Endothelial cell of umbilical vein (primary cell): ENCODE results near the gene LANCL3. TPM values are rescaled to one million over a fixed set of nuclear protein-coding genes. Genes with fewer than 3 reads are reported as not detected.

Source experiments
- BruUV-seq: library from RNA; stranded (reverse); fragments of 400-500 nt; replicated peaks from 2 replicates; lab custom pipeline; 2021; lab: Mats Ljungman, UMichigan
- CTCF ChIA-PET: fragments of 300-600, 350-600 bp; sonication (Branson Sonifier 250); formaldehyde crosslinking; loops from one replicate; lab custom pipeline; 2021; ENCODE audit warnings: antibody characterized with exemption, inconsistent platforms; lab: Charles Lee
- POLR2A ChIA-PET: fragments of 300-600, 350-600 bp; sonication (Branson Sonifier 250); formaldehyde crosslinking; loops from one replicate; lab custom pipeline; 2021; ENCODE audit warnings: antibody characterized with exemption, inconsistent platforms; lab: Charles Lee
- DNase-seq: peaks from one replicate; pipeline ENCODE4 v3.0.0-alpha.2; 2011; ENCODE audit warnings: low read depth, low spot score
- FAIRE-seq: peaks from 2 replicates; lab custom pipeline; 2011; peaks lifted over from hg19 to GRCh38; lab: Jason Lieb, UNC
- H2AFZ ChIP-seq: 2 replicates; pipeline ENCODE4 v1.6.0; 2012; ENCODE audit warnings: low read depth, low read length, control low read depth, inconsistent platforms
- H3K27ac ChIP-seq: 2 replicates; pipeline ENCODE4 v1.5.1; 2011; ENCODE audit warnings: low read depth, mild to moderate bottlenecking, control low read depth, low read length, moderate library complexity; ENCODE audit not compliant: insufficient read depth
- H3K27me3 ChIP-seq, 2 experiments: 2 replicates each; pipeline versions ENCODE4 v1.6.0 to v1.6.1; 2011; ENCODE audit warnings: low read length in 2 of 2, mixed read lengths in 1 of 2; ENCODE audit not compliant: control insufficient read depth in 2 of 2, insufficient read depth in 2 of 2
- H3K36me3 ChIP-seq, 2 experiments: 2 replicates in 1 of 2; 3 replicates in 1 of 2; pipeline ENCODE4 v1.5.1; 2011; ENCODE audit warnings: low read length in 2 of 2, mild to moderate bottlenecking in 1 of 2, moderate library complexity in 1 of 2; ENCODE audit not compliant: control insufficient read depth in 2 of 2, insufficient read depth in 2 of 2; ENCODE audit errors: extremely low read depth in 1 of 2
- H3K4me1 ChIP-seq: 3 replicates; pipeline ENCODE4 v1.5.1; 2011; ENCODE audit warnings: mild to moderate bottlenecking, low read length; ENCODE audit not compliant: control insufficient read depth, insufficient read depth; ENCODE audit errors: extremely low read depth
- H3K4me2 ChIP-seq: 2 replicates; pipeline ENCODE4 v1.6.1; 2011; ENCODE audit warnings: low read length, control low read depth, mixed read lengths; ENCODE audit not compliant: insufficient read depth
- H3K4me3 ChIP-seq, 3 experiments: fragments of 200-600 bp in 1 of 3; sonication (generic), shearing (Covaris generic) in 1 of 3; replicated peaks in 1 of 3; 2 replicates each; pipeline ENCODE4 v1.5.1; 2011 to 2016; ENCODE audit warnings: control low read depth in 3 of 3, low read length in 3 of 3, mild to moderate bottlenecking in 2 of 3, inconsistent platforms in 1 of 3, low read depth in 1 of 3, moderate library complexity in 1 of 3; ENCODE audit not compliant: insufficient read depth in 1 of 3
- H3K79me2 ChIP-seq: 2 replicates; pipeline ENCODE4 v1.6.0; 2012; ENCODE audit warnings: low read length, inconsistent platforms; ENCODE audit not compliant: control insufficient read depth, insufficient read depth
- H3K9ac ChIP-seq: replicated peaks from 2 replicates; pipeline ENCODE3; 2011; ENCODE audit warnings: low read length, control low read depth; ENCODE audit not compliant: insufficient read depth; ENCODE audit errors: extremely low read depth
- H3K9me1 ChIP-seq: replicated peaks from 3 replicates; pipeline ENCODE4 v1.6.0; 2011; ENCODE audit warnings: mild to moderate bottlenecking, low read length; ENCODE audit not compliant: control insufficient read depth, insufficient read depth; ENCODE audit errors: extremely low read depth
- H3K9me3 ChIP-seq: replicated peaks from 2 replicates; pipeline ENCODE4 v1.5.1; 2012; ENCODE audit warnings: low read length, inconsistent platforms; ENCODE audit not compliant: control insufficient read depth, insufficient read depth
- H4K20me1 ChIP-seq: replicated peaks from 2 replicates; pipeline ENCODE3; 2011; ENCODE audit warnings: mild to moderate bottlenecking, low read length; ENCODE audit not compliant: control insufficient read depth, insufficient read depth; ENCODE audit errors: extremely low read depth
- EZH2 ChIP-seq: IDR thresholded peaks from 2 replicates; pipeline ENCODE4 v1.6.1; 2012; ENCODE audit warnings: borderline replicate concordance, low read depth, mild to moderate bottlenecking, moderate library complexity, low read length, inconsistent platforms; ENCODE audit not compliant: severe bottlenecking
- FOS ChIP-seq: IDR thresholded peaks from 2 replicates; pipeline ENCODE4 v1.6.1; 2011; ENCODE audit warnings: mild to moderate bottlenecking, low read length, moderate library complexity, borderline replicate concordance; ENCODE audit not compliant: insufficient read depth
- GATA2 ChIP-seq: IDR thresholded peaks from 2 replicates; pipeline ENCODE4 v1.7.0; 2011; ENCODE audit warnings: low read depth, mild to moderate bottlenecking, moderate library complexity, mixed read lengths, low read length; ENCODE audit not compliant: insufficient read length, insufficient read depth
- JUN ChIP-seq: IDR thresholded peaks from 2 replicates; pipeline ENCODE4 v1.6.1; 2011; ENCODE audit warnings: borderline replicate concordance, low read depth; ENCODE audit not compliant: insufficient read length, insufficient read depth
- MYC ChIP-seq: IDR thresholded peaks from one replicate; pipeline ENCODE4 v1.6.1; 2011; ENCODE audit warnings: mild to moderate bottlenecking, low read depth, low read length
- POLR2A ChIP-seq: IDR thresholded peaks from 2 replicates; pipeline ENCODE4 v1.6.1; 2012; ENCODE audit warnings: low read depth, mild to moderate bottlenecking, control low read depth, low read length
- POLR2AphosphoS5 ChIP-seq: IDR thresholded peaks from 2 replicates; pipeline ENCODE4 v1.6.1; 2012; ENCODE audit warnings: low read depth, mild to moderate bottlenecking, control low read depth, low read length, moderate library complexity; ENCODE audit not compliant: insufficient read depth
- dilution Hi-C: fragments of 300-500 bp; cut with MboI; formaldehyde crosslinking; loops from one replicate; pipeline ENCODE4 v1.15.0; 2019; ENCODE audit warnings: low sequenced_read_pairs; ENCODE audit not compliant: extremely low pct_ligation_motif_present
- intact Hi-C: fragments of 100-400 bp; cut with micrococcal nuclease; formaldehyde crosslinking; loops from one replicate; pipeline ENCODE4 v1.10.0; 2022
- polyA plus RNA-seq, 4 experiments: library from polyadenylated mRNA; depleted of rRNA in 3 of 4; stranded (reverse) in 3 of 4; unstranded in 1 of 4; fragments of >200 nt; gene quantifications; 2 replicates each; pipeline versions ENCODE4 v1.2.1 to v1.2.3, GENCODE V29; 2011 to 2012; ENCODE audit warnings: missing spikeins in 1 of 4
- total RNA-seq: library from RNA; stranded (reverse); gene quantifications from 2 replicates; pipeline ENCODE4 v1.2.3, GENCODE V29; 2021
- TF ChIP-seq, protein P1 (sequence below): IDR thresholded peaks from 2 replicates; pipeline ENCODE4 v1.6.1; 2011; ENCODE audit not compliant: insufficient read depth, insufficient read length
- TF ChIP-seq, protein P2 (sequence below), 2 donors: IDR thresholded peaks; 1 replicate in 1 of 2; 2 replicates in 1 of 2; pipeline ENCODE4 v1.5.1; 2011; ENCODE audit warnings: low read length in 2 of 2, mild to moderate bottlenecking in 2 of 2, moderate library complexity in 2 of 2, control low read depth in 1 of 2, inconsistent platforms in 1 of 2, low read depth in 1 of 2; ENCODE audit not compliant: insufficient read depth in 1 of 2; ENCODE audit errors: extremely low read depth in 1 of 2

The LANCL3 gene
- total and polyA plus RNA-seq, 2 donors (not counting 3 experiments of a cell fraction or from before 2014, with no cell fraction given): 0.12 to 1.5 TPM

DNA sequence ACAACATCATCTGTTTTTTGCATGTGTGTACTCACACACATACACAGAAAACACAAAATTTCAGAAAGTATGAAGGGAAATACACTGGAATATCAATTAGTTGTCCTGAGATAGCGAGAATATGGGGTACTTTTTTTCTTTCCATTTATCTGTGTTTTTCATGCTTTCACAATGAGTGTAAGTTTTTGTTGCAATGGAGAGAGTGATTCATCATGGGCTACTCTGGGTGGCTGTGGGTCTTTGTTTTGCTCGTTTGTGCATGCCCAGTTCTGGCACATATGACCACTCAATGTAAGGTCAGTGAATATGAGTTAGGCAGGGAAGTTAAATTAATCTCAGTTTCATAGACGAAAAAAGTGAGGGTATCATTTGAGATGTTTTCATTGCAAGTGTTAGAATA is 141.0 kb downstream of the LANCL3 start:
- H3K36me3 ChIP-seq: no peaks in the 10 kb centered on the region
- DNase-seq: no peak
- dilution Hi-C loops: no loop called here
- CTCF ChIA-PET: no interaction called here
- no peak overlapping the region for H2AFZ ChIP-seq
- H3K4me1 ChIP-seq: no peaks in the 10 kb centered on the region
- BruUV-seq: no TSS peak
- no peak for FAIRE-seq
- TF ChIP-seq POLR2A: no peak
- no peak for TF ChIP-seq GATA2
- no peak for TF ChIP-seq JUN
- no peak for TF ChIP-seq FOS
- no peak for TF ChIP-seq EZH2
- TF ChIP-seq, protein P1, sequence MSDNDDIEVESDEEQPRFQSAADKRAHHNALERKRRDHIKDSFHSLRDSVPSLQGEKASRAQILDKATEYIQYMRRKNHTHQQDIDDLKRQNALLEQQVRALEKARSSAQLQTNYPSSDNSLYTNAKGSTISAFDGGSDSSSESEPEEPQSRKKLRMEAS: no peak
- TF ChIP-seq, protein P2, sequence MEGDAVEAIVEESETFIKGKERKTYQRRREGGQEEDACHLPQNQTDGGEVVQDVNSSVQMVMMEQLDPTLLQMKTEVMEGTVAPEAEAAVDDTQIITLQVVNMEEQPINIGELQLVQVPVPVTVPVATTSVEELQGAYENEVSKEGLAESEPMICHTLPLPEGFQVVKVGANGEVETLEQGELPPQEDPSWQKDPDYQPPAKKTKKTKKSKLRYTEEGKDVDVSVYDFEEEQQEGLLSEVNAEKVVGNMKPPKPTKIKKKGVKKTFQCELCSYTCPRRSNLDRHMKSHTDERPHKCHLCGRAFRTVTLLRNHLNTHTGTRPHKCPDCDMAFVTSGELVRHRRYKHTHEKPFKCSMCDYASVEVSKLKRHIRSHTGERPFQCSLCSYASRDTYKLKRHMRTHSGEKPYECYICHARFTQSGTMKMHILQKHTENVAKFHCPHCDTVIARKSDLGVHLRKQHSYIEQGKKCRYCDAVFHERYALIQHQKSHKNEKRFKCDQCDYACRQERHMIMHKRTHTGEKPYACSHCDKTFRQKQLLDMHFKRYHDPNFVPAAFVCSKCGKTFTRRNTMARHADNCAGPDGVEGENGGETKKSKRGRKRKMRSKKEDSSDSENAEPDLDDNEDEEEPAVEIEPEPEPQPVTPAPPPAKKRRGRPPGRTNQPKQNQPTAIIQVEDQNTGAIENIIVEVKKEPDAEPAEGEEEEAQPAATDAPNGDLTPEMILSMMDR (IDR thresholded peaks at IDR 0.05; ENCODE audit: extremely low read depth in 1 of 2, insufficient read depth in 1 of 2, low read depth in 1 of 2, low read length in 2 of 2): no peak
- TF ChIP-seq POLR2AphosphoS5: no peak
- TF ChIP-seq MYC: no peak
- no peak overlapping the region for H3K4me3 ChIP-seq
- intact Hi-C loops: no loop called here
- H3K27me3 ChIP-seq: no peaks in the 10 kb centered on the region
- H3K9me3 ChIP-seq: no peaks in the 10 kb centered on the region
- H3K9ac ChIP-seq: no peak overlapping the region
- no peak overlapping the region for H3K4me2 ChIP-seq
- no peak overlapping the region for H3K27ac ChIP-seq
- no peaks in the 10 kb centered on the region for H3K9me1 ChIP-seq
- H3K79me2 ChIP-seq: no peaks in the 10 kb centered on the region
- POLR2A ChIA-PET: no interaction called here
- H4K20me1 ChIP-seq: no peaks in the 10 kb centered on the region
